GM12878 (cell line): ENCODE results near the gene NT5C3A. TPM values are rescaled to one million over a fixed set of nuclear protein-coding genes. Genes with fewer than 3 reads are reported as not detected.

Experiments used
- ATAC-seq: fragments of 200-7000 bp; cut with Tn5 transposase; 3 replicates; pipeline ENCODE4 v1.9.1; 2020; ENCODE audit warnings: mild to moderate bottlenecking, moderate library complexity
- BruUV-seq: library from RNA; stranded (reverse); fragments of 400-500 nt; replicated peaks from 2 replicates; lab custom pipeline; 2021; lab: Mats Ljungman, UMichigan
- CTCF ChIA-PET: fragments of 300-600 bp; sonication (Branson Sonifier 250); formaldehyde crosslinking; extraction: SDS; loops from one replicate; lab custom pipeline; 2021; ENCODE audit warnings: inconsistent platforms; lab: Yijun Ruan, JAX
- POLR2A ChIA-PET: fragments of 350-600 bp; formaldehyde crosslinking; extraction: SDS; loops from one replicate; lab custom pipeline; 2021; ENCODE audit warnings: inconsistent platforms; lab: Charles Lee
- RAD21 ChIA-PET: fragments of 300-600 bp; sonication (Branson Sonifier 250); formaldehyde crosslinking; loops from one replicate; lab custom pipeline; 2023; ENCODE audit warnings: antibody characterized with exemption; ENCODE audit not compliant: unreplicated experiment; lab: Charles Lee
- SMC1A ChIA-PET: fragments of 300-600 bp; sonication (Branson Sonifier 250); formaldehyde crosslinking; loops from one replicate; lab custom pipeline; 2023; ENCODE audit not compliant: unreplicated experiment, uncharacterized antibody; lab: Charles Lee
- DNase-seq: peaks from one replicate; pipeline ENCODE4 v3.0.0-alpha.2; 2011; ENCODE audit warnings: low read depth, low spot score
- FAIRE-seq: peaks from 3 replicates; lab custom pipeline; 2011; peaks lifted over from hg19 to GRCh38; lab: Jason Lieb, UNC
- H2AFZ ChIP-seq: 2 replicates; pipeline ENCODE4 v1.6.0; 2011; ENCODE audit warnings: low read depth, low read length, control low read depth; ENCODE audit not compliant: control insufficient read depth
- H3K27ac ChIP-seq: 2 replicates; pipeline ENCODE4 v1.5.1; 2011; ENCODE audit warnings: control low read depth; ENCODE audit not compliant: control insufficient read depth, insufficient read depth
- H3K27me3 ChIP-seq, 2 experiments: replicated peaks in 1 of 2; 2 replicates each; pipeline versions ENCODE4 v1.6.0 to v1.6.1; 2011; ENCODE audit warnings: low read length in 1 of 2; ENCODE audit not compliant: control insufficient read depth in 2 of 2, insufficient read depth in 2 of 2
- H3K36me3 ChIP-seq, 2 experiments: 2 replicates each; pipeline ENCODE4 v1.5.1; 2011; ENCODE audit warnings: low read length in 1 of 2; ENCODE audit not compliant: control insufficient read depth in 2 of 2, insufficient read depth in 2 of 2
- H3K4me1 ChIP-seq: 2 replicates; pipeline ENCODE4 v1.6.1; 2011; ENCODE audit warnings: mild to moderate bottlenecking, low read length, moderate library complexity, mixed read lengths; ENCODE audit not compliant: control insufficient read depth, insufficient read depth
- H3K4me2 ChIP-seq: 2 replicates; pipeline ENCODE4 v1.6.0; 2011; ENCODE audit warnings: control low read depth; ENCODE audit not compliant: control insufficient read depth, insufficient read depth
- H3K4me3 ChIP-seq: fragments of 200-600 bp; sonication (generic); 2 replicates; pipeline ENCODE4 v1.5.1; 2016
- H3K79me2 ChIP-seq: 2 replicates; pipeline ENCODE4 v1.6.0; 2011; ENCODE audit warnings: low read length; ENCODE audit not compliant: control insufficient read depth, insufficient read depth
- H3K9ac ChIP-seq: 2 replicates; pipeline ENCODE4 v1.8.0; 2011; ENCODE audit warnings: low read length, control low read depth, mixed read lengths; ENCODE audit not compliant: control insufficient read depth, insufficient read depth
- H3K9me3 ChIP-seq: replicated peaks from 3 replicates; pipeline ENCODE4 v1.5.1; 2011; ENCODE audit warnings: mild to moderate bottlenecking, low read length; ENCODE audit not compliant: control insufficient read depth, insufficient read depth
- H4K20me1 ChIP-seq: 2 replicates; pipeline ENCODE4 v1.6.0; 2011; ENCODE audit not compliant: control insufficient read depth, insufficient read depth
- ATF7 ChIP-seq: fragments of 450-650 bp; IDR thresholded peaks from 2 replicates; pipeline ENCODE4 v1.6.1; 2016; ENCODE audit warnings: low read depth, mild to moderate bottlenecking
- DPF2 ChIP-seq: fragments of 450-650 bp; IDR thresholded peaks from 2 replicates; pipeline ENCODE4 v1.6.1; 2017; ENCODE audit warnings: mild to moderate bottlenecking
- HDGF ChIP-seq: fragments of 450-650 bp; IDR thresholded peaks from 2 replicates; pipeline ENCODE4 v1.6.1; 2016; ENCODE audit warnings: antibody characterized with exemption
- POLR2AphosphoS2 ChIP-seq: IDR thresholded peaks from 2 replicates; pipeline ENCODE4 v1.6.1; 2011; ENCODE audit warnings: low read depth, mild to moderate bottlenecking, low read length, improper control_type of control experiment, moderate library complexity
- POU2F2 ChIP-seq: IDR thresholded peaks from 3 replicates; pipeline ENCODE4 v1.6.1; 2011; ENCODE audit warnings: low read depth, mild to moderate bottlenecking, low read length, borderline replicate concordance
- SIN3A ChIP-seq: IDR thresholded peaks from 2 replicates; pipeline ENCODE4 v1.6.1; 2012; ENCODE audit warnings: low read depth, low read length, improper control_type of control experiment
- SPI1 ChIP-seq: IDR thresholded peaks from 2 replicates; pipeline ENCODE4 v1.6.1; 2011; ENCODE audit warnings: low read depth, mild to moderate bottlenecking, low read length, moderate library complexity, borderline replicate concordance; ENCODE audit not compliant: insufficient read depth
- SREBF1 ChIP-seq: IDR thresholded peaks from 2 replicates; pipeline ENCODE4 v1.6.1; 2012; ENCODE audit warnings: mild to moderate bottlenecking, low read length
- ZNF622 ChIP-seq: fragments of 450-650 bp; IDR thresholded peaks from 2 replicates; pipeline ENCODE4 v1.6.1; 2017; ENCODE audit warnings: mild to moderate bottlenecking, inconsistent platforms
- WGBS: methylation state at CpG from one replicate; pipeline ENCODE4 v1.1.6; 2016; ENCODE audit warnings: low lambda C conversion rate; ENCODE audit not compliant: insufficient replicate concordance, insufficient coverage; ENCODE audit errors: missing lambda C conversion rate; 5-methylcytosine and 5-hydroxymethylcytosine counted together
- in situ Hi-C: fragments of 300-500 bp; cut with MboI; formaldehyde crosslinking; loops from 9 replicates; pipeline ENCODE4 v1.14.3; 2018; ENCODE audit warnings: mixed read lengths
- intact Hi-C: fragments of 100-400 bp; cut with micrococcal nuclease; formaldehyde crosslinking; loops from one replicate; pipeline ENCODE4 v1.14.2; 2022; ENCODE audit not compliant: unreplicated experiment
- polyA plus RNA-seq, 11 experiments: library from polyadenylated mRNA; depleted of rRNA in 4 of 11; unstranded in 6 of 11; stranded (reverse) in 5 of 11; fragments of >200 nt; fragmentation: Nextera tagmentation in 4 of 11; fragmentation: Illumina TruSeq in 1 of 11; extraction: Ambion mirVana in 4 of 11; extraction: Trizol in 1 of 11; gene quantifications; 1 replicate in 1 of 11; 2 replicates in 10 of 11; pipeline versions ENCODE4 v1.2.1 to v1.2.3, GENCODE V29; 2011 to 2016; ENCODE audit warnings: inconsistent platforms in 2 of 11, missing spikeins in 2 of 11, low read depth in 1 of 11
- total RNA-seq, 4 experiments: library from RNA; depleted of rRNA in 3 of 4; stranded (reverse); fragments of >200 nt in 3 of 4; fragmentation: Illumina TruSeq in 1 of 4; extraction: Trizol in 1 of 4; gene quantifications; 2 replicates each; pipeline versions ENCODE4 v1.2.1 to v1.2.3, GENCODE V29; 2013 to 2021
- TF ChIP-seq, protein P1 (sequence below): IDR thresholded peaks from 2 replicates; pipeline ENCODE4 v1.6.1; 2012; ENCODE audit warnings: low read depth, low read length, improper control_type of control experiment
- TF ChIP-seq, protein P2 (sequence below): fragments of 150-350 bp; IDR thresholded peaks from 2 replicates; pipeline ENCODE4 v1.6.1; 2014; ENCODE audit warnings: mild to moderate bottlenecking, low read depth, low read length
- TF ChIP-seq, protein P3 (sequence below), 3 experiments: IDR thresholded peaks in 2 of 3; conservative IDR thresholded peaks in 1 of 3; 2 replicates each; pipeline ENCODE4 v1.5.1; 2011; ENCODE audit warnings: low read depth in 3 of 3, low read length in 3 of 3, mild to moderate bottlenecking in 3 of 3, control low read depth in 2 of 3, moderate library complexity in 2 of 3, inconsistent platforms in 1 of 3, mixed read lengths in 1 of 3; ENCODE audit not compliant: control insufficient read depth in 2 of 3, insufficient read depth in 1 of 3; ENCODE audit errors: extremely low read depth in 1 of 3

NT5C3A gene
- total and polyA plus RNA-seq, 10 of the 15 experiments (the other 5 are each of a cell fraction or from before 2014, with no cell fraction given) = 53.0 to 111 (median 71.4) TPM

DNA sequence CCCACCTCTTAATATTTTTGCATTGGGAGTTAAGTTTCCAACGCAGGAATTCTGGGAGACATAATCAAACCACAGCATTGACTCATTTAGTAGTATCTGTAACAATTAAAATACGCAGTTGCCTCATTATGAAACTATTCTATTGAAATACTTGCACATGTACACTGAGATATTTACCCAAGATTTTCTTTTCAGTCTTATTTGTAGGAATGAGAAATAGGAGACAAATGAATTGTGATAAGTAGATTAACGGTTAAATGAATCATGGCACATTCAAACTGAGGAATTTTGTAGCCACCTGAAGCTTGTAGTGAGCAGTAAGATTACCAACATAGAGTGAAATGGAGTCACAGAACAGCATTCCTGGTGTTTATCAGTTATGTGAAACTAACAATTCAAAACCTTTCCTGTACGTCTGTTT, 28.5 kb upstream of the NT5C3A start:
- intact Hi-C loops = no loop called here
- H3K9ac ChIP-seq = no peak overlapping the region
- no peaks in the 10 kb centered on the region for H4K20me1 ChIP-seq
- H3K4me1 ChIP-seq = no peaks in the 10 kb centered on the region
- WGBS = 81% methylated on average over 4 of the region's 4 CpGs
- POLR2A ChIA-PET = no interaction called here
- CTCF ChIA-PET = interaction anchor here (0.8 to 2.1 kb wide), 2 partner anchors 14 to 16 kb away, joined by 3 to 6 read pairs; no protein-coding TSS in a partner anchor
- H3K36me3 ChIP-seq = 0 out of 4 replicates have a peak, but pooled peaks cover 1 to 4% of the 10 kb centered on the region in 2 experiments
- no peak for FAIRE-seq
- no peak for TF ChIP-seq SREBF1
- no peak for TF ChIP-seq SIN3A
- no peak for TF ChIP-seq DPF2
- TF ChIP-seq, protein P1, sequence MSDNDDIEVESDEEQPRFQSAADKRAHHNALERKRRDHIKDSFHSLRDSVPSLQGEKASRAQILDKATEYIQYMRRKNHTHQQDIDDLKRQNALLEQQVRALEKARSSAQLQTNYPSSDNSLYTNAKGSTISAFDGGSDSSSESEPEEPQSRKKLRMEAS = no peak
- no peak for TF ChIP-seq SPI1
- no peak for TF ChIP-seq ATF7
- TF ChIP-seq HDGF = no peak
- no peak for TF ChIP-seq POLR2AphosphoS2
- TF ChIP-seq, protein P2, sequence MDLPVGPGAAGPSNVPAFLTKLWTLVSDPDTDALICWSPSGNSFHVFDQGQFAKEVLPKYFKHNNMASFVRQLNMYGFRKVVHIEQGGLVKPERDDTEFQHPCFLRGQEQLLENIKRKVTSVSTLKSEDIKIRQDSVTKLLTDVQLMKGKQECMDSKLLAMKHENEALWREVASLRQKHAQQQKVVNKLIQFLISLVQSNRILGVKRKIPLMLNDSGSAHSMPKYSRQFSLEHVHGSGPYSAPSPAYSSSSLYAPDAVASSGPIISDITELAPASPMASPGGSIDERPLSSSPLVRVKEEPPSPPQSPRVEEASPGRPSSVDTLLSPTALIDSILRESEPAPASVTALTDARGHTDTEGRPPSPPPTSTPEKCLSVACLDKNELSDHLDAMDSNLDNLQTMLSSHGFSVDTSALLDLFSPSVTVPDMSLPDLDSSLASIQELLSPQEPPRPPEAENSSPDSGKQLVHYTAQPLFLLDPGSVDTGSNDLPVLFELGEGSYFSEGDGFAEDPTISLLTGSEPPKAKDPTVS = no peak
- no peak for TF ChIP-seq POU2F2
- no peak for TF ChIP-seq ZNF622
- TF ChIP-seq, protein P3, sequence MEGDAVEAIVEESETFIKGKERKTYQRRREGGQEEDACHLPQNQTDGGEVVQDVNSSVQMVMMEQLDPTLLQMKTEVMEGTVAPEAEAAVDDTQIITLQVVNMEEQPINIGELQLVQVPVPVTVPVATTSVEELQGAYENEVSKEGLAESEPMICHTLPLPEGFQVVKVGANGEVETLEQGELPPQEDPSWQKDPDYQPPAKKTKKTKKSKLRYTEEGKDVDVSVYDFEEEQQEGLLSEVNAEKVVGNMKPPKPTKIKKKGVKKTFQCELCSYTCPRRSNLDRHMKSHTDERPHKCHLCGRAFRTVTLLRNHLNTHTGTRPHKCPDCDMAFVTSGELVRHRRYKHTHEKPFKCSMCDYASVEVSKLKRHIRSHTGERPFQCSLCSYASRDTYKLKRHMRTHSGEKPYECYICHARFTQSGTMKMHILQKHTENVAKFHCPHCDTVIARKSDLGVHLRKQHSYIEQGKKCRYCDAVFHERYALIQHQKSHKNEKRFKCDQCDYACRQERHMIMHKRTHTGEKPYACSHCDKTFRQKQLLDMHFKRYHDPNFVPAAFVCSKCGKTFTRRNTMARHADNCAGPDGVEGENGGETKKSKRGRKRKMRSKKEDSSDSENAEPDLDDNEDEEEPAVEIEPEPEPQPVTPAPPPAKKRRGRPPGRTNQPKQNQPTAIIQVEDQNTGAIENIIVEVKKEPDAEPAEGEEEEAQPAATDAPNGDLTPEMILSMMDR (IDR thresholded peaks at IDR 0.05 in 2 of 3, conservative IDR thresholded peaks at IDR 0.05 in 1 of 3; ENCODE audit: control insufficient read depth in 2 of 3, extremely low read depth in 1 of 3, insufficient read depth in 1 of 3, low read depth in 3 of 3, low read length in 3 of 3) = no peak
- TF ChIP-seq, all 136 proteins: peak for 0
- no peak for DNase-seq
- Histone ChIP-seq H3K4me2 (no peak overlapping the region), H2AFZ (no peak overlapping the region), H3K27me3 (no peaks in the 10 kb centered on the region), H3K4me3 (no peak overlapping the region), H3K9me3 (no peaks in the 10 kb centered on the region), H3K79me2 (no peaks in the 10 kb centered on the region), H3K27ac (no peak overlapping the region)
- no peak for ATAC-seq
- RAD21 ChIA-PET = no interaction called here
- no TSS peak for BruUV-seq
- SMC1A ChIA-PET = interaction anchor here (2.3 kb wide), 1 partner anchor 18 kb away, joined by 6 read pairs; no protein-coding TSS in a partner anchor
- in situ Hi-C loops = no loop called here
